Ishikawa (cell line): Measurements from ENCODE around the gene TAS1R1.

Experiments
- CEBPB ChIP-seq: IDR thresholded peaks from 2 replicates; pipeline ENCODE4 v1.6.1; 2012
- CREB1 ChIP-seq: IDR thresholded peaks from 2 replicates; pipeline ENCODE4 v1.6.1; 2012; ENCODE audit warnings: low read depth
- EGR1 ChIP-seq: IDR thresholded peaks from 2 replicates; pipeline ENCODE4 v1.6.1; 2012
- EP300 ChIP-seq: IDR thresholded peaks from 2 replicates; pipeline ENCODE4 v1.6.1; 2012; ENCODE audit warnings: borderline replicate concordance
- FOXM1 ChIP-seq: IDR thresholded peaks from 2 replicates; pipeline ENCODE4 v1.6.1; 2012; ENCODE audit warnings: low read depth, borderline replicate concordance
- MAX ChIP-seq: IDR thresholded peaks from 2 replicates; pipeline ENCODE4 v1.6.1; 2012
- NFIC ChIP-seq: IDR thresholded peaks from 2 replicates; pipeline ENCODE4 v1.6.1; 2012
- RAD21 ChIP-seq: IDR thresholded peaks from 2 replicates; pipeline ENCODE4 v1.6.1; 2012; ENCODE audit warnings: low read depth
- REST ChIP-seq: IDR thresholded peaks from 2 replicates; pipeline ENCODE4 v1.6.1; 2012; ENCODE audit warnings: low read depth, mild to moderate bottlenecking
- TAF1 ChIP-seq: IDR thresholded peaks from 2 replicates; pipeline ENCODE4 v1.6.1; 2012; ENCODE audit warnings: low read depth, mild to moderate bottlenecking
- TCF12 ChIP-seq: IDR thresholded peaks from 2 replicates; pipeline ENCODE4 v1.6.1; 2012; ENCODE audit warnings: low read depth
- TEAD4 ChIP-seq: IDR thresholded peaks from 2 replicates; pipeline ENCODE4 v1.6.1; 2012
- USF1 ChIP-seq: IDR thresholded peaks from 2 replicates; pipeline ENCODE4 v1.6.1; 2012
- YY1 ChIP-seq: IDR thresholded peaks from 2 replicates; pipeline ENCODE4 v1.6.1; 2012; ENCODE audit warnings: low read depth
- ZBTB7A ChIP-seq: IDR thresholded peaks from 2 replicates; pipeline ENCODE4 v1.6.1; 2012; ENCODE audit warnings: low read depth

The TAS1R1 gene

GRCh38 chr1:6519491-6519934, 35.6 kb upstream of the TAS1R1 start:
- TF ChIP-seq TCF12 = no peak
- TF ChIP-seq RAD21 = no peak
- TF ChIP-seq EP300 = no peak
- no peak for TF ChIP-seq USF1
- no peak for TF ChIP-seq NFIC
- no peak for TF ChIP-seq MAX
- TF ChIP-seq REST = no peak
- no peak for TF ChIP-seq FOXM1
- no peak for TF ChIP-seq CREB1
- TF ChIP-seq CEBPB = no peak
- TF ChIP-seq ZBTB7A = no peak
- no peak for TF ChIP-seq TEAD4
- no peak for TF ChIP-seq YY1
- no peak for TF ChIP-seq EGR1
- TF ChIP-seq TAF1 = no peak

GRCh38 chr1:6519935-6520671, 35.0 kb upstream of the TAS1R1 start:
- TF ChIP-seq ZBTB7A (no peak), USF1 (no peak), TAF1 (no peak), FOXM1 (no peak), RAD21 (no peak), YY1 (no peak), EGR1 (no peak), CREB1 (no peak), MAX (no peak), REST (no peak), EP300 (no peak), CEBPB (no peak), TEAD4 (no peak)

GRCh38 chr1:6521536-6521935, 33.6 kb upstream of the TAS1R1 start:
- no peak for TF ChIP-seq TCF12
- no peak for TF ChIP-seq CREB1
- TF ChIP-seq CEBPB = no peak
- TF ChIP-seq ZBTB7A = no peak
- no peak for TF ChIP-seq TEAD4
- TF ChIP-seq NFIC = no peak
- no peak for TF ChIP-seq MAX
- TF ChIP-seq EP300 = no peak
- no peak for TF ChIP-seq RAD21
- TF ChIP-seq FOXM1 = no peak

- TF ChIP-seq ZBTB7A (no peak), RAD21 (peak; percentile 63), EP300 (no peak), FOXM1 (no peak), CEBPB (no peak), EGR1 (no peak), YY1 (no peak), REST (no peak), TEAD4 (peak; percentile 58; the same call in 1 of the 2 replicates), USF1 (peak; percentile 71)
Measured at GRCh38 chr1:6523566-6523965, 31.5 kb upstream of the TAS1R1 start.
